ENCODE results near the gene SLC38A11. TPM values are rescaled to one million over a fixed set of nuclear protein-coding genes. Genes with fewer than 3 reads are reported as not detected.

Gene SLC38A11
- total and polyA plus RNA-seq, 2 of the 13 experiments (the other 11 are each of a cell fraction or from before 2014, with no cell fraction given) = 14.0 to 14.3 TPM

DNA sequence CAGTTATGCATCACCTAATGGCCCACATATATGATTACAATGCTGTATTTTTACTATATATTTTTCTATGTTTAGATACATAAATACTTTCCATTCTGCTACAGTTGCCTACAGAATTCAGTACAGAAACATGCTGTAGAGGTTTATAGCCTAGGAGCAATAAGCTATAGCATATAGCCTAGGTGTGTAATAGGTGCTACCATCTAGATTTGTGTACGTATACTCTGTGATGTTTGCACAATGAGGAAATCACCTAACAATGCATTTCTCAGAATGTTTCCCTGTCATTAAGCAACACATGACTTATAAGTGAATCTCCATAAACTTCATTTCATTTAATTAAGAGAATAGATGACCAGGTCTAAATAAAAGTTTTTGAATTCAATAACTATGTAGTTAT, 43.5 kb downstream of the SLC38A11 start (continued):
- TF ChIP-seq TBX3 (IDR thresholded peaks at IDR 0.05; ENCODE audit: borderline replicate concordance) = peak; percentile 43; the same call in 1 of the 2 replicates
- no peak for TF ChIP-seq ZBTB7A (CRISPR knock-in tag; IDR thresholded peaks at IDR 0.05)
- no peak for TF ChIP-seq TARDBP (CRISPR knock-in tag; IDR thresholded peaks at IDR 0.05)
- TF ChIP-seq FLYWCH1 (CRISPR knock-in tag; IDR thresholded peaks at IDR 0.05) = no peak
- no peak for TF ChIP-seq GATA4 (IDR thresholded peaks at IDR 0.05; ENCODE audit: borderline replicate concordance, low read depth)
- TF ChIP-seq FUBP1 (CRISPR knock-in tag; IDR thresholded peaks at IDR 0.05; ENCODE audit: borderline replicate concordance) = no peak
- no peak for TF ChIP-seq ZNF18 (CRISPR knock-in tag; IDR thresholded peaks at IDR 0.05; ENCODE audit: insufficient replicate concordance)
- no peak for TF ChIP-seq DMTF1 (CRISPR knock-in tag; IDR thresholded peaks at IDR 0.05)
- TF ChIP-seq ZNF263 (CRISPR knock-in tag; IDR thresholded peaks at IDR 0.05) = no peak
- no peak for TF ChIP-seq ZSCAN22 (CRISPR knock-in tag; IDR thresholded peaks at IDR 0.05)
- no peak for TF ChIP-seq SP140L (CRISPR knock-in tag; IDR thresholded peaks at IDR 0.05; ENCODE audit: borderline replicate concordance)
- no peak for TF ChIP-seq ZNF83 (CRISPR knock-in tag; IDR thresholded peaks at IDR 0.05; ENCODE audit: borderline replicate concordance)
- no peak for TF ChIP-seq MED1 (CRISPR knock-in tag; IDR thresholded peaks at IDR 0.05)
- peak; percentile 85 for TF ChIP-seq FOXA3 (CRISPR knock-in tag; IDR thresholded peaks at IDR 0.05)
- TF ChIP-seq, protein P1, sequence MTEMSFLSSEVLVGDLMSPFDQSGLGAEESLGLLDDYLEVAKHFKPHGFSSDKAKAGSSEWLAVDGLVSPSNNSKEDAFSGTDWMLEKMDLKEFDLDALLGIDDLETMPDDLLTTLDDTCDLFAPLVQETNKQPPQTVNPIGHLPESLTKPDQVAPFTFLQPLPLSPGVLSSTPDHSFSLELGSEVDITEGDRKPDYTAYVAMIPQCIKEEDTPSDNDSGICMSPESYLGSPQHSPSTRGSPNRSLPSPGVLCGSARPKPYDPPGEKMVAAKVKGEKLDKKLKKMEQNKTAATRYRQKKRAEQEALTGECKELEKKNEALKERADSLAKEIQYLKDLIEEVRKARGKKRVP (CRISPR knock-in tag; IDR thresholded peaks at IDR 0.05) = peak in 1 of 2 experiments; percentile 63; a peak in 1 of 4 replicates
- TF ChIP-seq ZBTB42 (CRISPR knock-in tag; IDR thresholded peaks at IDR 0.05) = no peak
- no peak for TF ChIP-seq ZNF564 (CRISPR knock-in tag; IDR thresholded peaks at IDR 0.05)
- TF ChIP-seq GATAD2A (CRISPR knock-in tag; IDR thresholded peaks at IDR 0.05) = peak; percentile 93
- TF ChIP-seq CREM (IDR thresholded peaks at IDR 0.05) = no peak
- TF ChIP-seq CREM (CRISPR knock-in tag; IDR thresholded peaks at IDR 0.05) = no peak
- no peak for TF ChIP-seq NR2F2 (IDR thresholded peaks at IDR 0.05; ENCODE audit: borderline replicate concordance, low read depth)
- TF ChIP-seq RBM39 (IDR thresholded peaks at IDR 0.05; ENCODE audit: low read depth, low read length, poor library complexity, severe bottlenecking) = no peak
- TF ChIP-seq KLF6 (CRISPR knock-in tag; IDR thresholded peaks at IDR 0.05) = 0 out of 2 replicates have a peak, but pooled peaks have one; percentile 27
- no peak for TF ChIP-seq ZNF556 (CRISPR knock-in tag; IDR thresholded peaks at IDR 0.05; ENCODE audit: borderline replicate concordance)
- TF ChIP-seq ZNF34 (CRISPR knock-in tag; IDR thresholded peaks at IDR 0.05; ENCODE audit: borderline replicate concordance) = no peak
- no peak for TF ChIP-seq FOSL1 (CRISPR knock-in tag; IDR thresholded peaks at IDR 0.05; ENCODE audit: borderline replicate concordance)
- TF ChIP-seq GLI4 (CRISPR knock-in tag; IDR thresholded peaks at IDR 0.05; ENCODE audit: borderline replicate concordance) = no peak

Measured in HepG2 (cell line).